SK-N-MC (cell line): ENCODE results near the gene ZYX.

ENCODE experiments used
- DNase-seq: peaks from one replicate; pipeline ENCODE4 v3.0.0-alpha.2; 2011; ENCODE audit warnings: low read depth, low spot score
- H3K27ac ChIP-seq: fragments of 200-600 bp; sonication (generic); 2 replicates; pipeline ENCODE4 v1.5.1; 2016; ENCODE audit warnings: mixed run types
- H3K36me3 ChIP-seq: fragments of 200-600 bp; sonication (generic); 2 replicates; pipeline ENCODE4 v1.6.1; 2017; ENCODE audit warnings: antibody characterized with exemption, low read length, mixed read lengths; ENCODE audit not compliant: insufficient read depth
- H3K4me3 ChIP-seq: fragments of 200-600 bp; sonication (generic); 2 replicates; pipeline ENCODE4 v1.5.1; 2016
- H3K9ac ChIP-seq: fragments of 200-600 bp; sonication (generic); 2 replicates; pipeline ENCODE4 v1.8.0; 2017; ENCODE audit warnings: mixed run types, mixed read lengths; ENCODE audit not compliant: insufficient read length
- H3K9me3 ChIP-seq: fragments of 200-600 bp; sonication (generic); 2 replicates; pipeline ENCODE4 v1.6.1; 2017; ENCODE audit warnings: low read depth, mild to moderate bottlenecking, antibody characterized with exemption, low read length, moderate library complexity, mixed read lengths
- EZH2 ChIP-seq: fragments of 200-600 bp; sonication (generic); IDR thresholded peaks from one replicate; pipeline ENCODE4 v1.6.1; 2017; ENCODE audit warnings: antibody characterized with exemption
- FOXP2 ChIP-seq: optimal IDR thresholded peaks from 2 replicates; pipeline ENCODE3; 2011; ENCODE audit warnings: mild to moderate bottlenecking, moderate library complexity; ENCODE audit not compliant: insufficient read depth; ENCODE audit errors: extremely low read length, control extremely low read depth
- POLR2AphosphoS5 ChIP-seq: IDR thresholded peaks from 2 replicates; pipeline ENCODE4 v1.6.1; 2012; ENCODE audit warnings: mild to moderate bottlenecking, low read depth, low read length, borderline replicate concordance

ZYX gene

DNA sequence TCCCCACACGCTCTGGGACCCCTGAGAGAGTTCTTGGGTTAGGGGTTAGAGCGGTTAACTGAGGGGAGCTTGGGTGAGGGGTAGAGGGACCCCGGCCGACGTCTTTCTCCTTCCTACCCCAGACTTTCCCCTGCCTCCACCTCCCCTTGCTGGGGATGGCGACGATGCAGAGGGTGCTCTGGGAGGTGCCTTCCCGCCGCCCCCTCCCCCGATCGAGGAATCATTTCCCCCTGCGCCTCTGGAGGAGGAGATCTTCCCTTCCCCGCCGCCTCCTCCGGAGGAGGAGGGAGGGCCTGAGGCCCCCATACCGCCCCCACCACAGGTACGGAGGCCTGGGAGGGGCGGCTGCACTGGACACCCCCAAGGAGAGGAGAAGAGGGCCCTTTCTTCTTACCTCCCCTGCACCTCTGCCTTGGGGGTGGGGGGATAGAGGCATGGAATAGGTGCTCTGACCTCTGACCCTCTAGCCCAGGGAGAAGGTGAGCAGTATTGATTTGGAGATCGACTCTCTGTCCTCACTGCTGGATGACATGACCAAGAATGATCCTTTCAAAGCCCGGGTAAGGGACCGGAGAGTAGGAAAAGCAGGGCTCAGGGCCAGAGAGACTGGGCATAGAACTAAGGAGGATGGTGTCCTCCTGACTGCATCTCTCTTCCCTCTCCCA is 1.1 kb downstream of the ZYX start:
- TF ChIP-seq EZH2 (no peak), FOXP2 (no peak), POLR2AphosphoS5 (no peak)
- Histone ChIP-seq H3K36me3 (no peaks in the 10 kb centered on the region; the same call in 1 of the 2 replicates), H3K9ac (peak overlapping the region; percentile 92), H3K4me3 (peak overlapping the region; percentile 95), H3K27ac (no peak overlapping the region), H3K9me3 (no peaks in the 10 kb centered on the region)
- no peak for DNase-seq

DNA sequence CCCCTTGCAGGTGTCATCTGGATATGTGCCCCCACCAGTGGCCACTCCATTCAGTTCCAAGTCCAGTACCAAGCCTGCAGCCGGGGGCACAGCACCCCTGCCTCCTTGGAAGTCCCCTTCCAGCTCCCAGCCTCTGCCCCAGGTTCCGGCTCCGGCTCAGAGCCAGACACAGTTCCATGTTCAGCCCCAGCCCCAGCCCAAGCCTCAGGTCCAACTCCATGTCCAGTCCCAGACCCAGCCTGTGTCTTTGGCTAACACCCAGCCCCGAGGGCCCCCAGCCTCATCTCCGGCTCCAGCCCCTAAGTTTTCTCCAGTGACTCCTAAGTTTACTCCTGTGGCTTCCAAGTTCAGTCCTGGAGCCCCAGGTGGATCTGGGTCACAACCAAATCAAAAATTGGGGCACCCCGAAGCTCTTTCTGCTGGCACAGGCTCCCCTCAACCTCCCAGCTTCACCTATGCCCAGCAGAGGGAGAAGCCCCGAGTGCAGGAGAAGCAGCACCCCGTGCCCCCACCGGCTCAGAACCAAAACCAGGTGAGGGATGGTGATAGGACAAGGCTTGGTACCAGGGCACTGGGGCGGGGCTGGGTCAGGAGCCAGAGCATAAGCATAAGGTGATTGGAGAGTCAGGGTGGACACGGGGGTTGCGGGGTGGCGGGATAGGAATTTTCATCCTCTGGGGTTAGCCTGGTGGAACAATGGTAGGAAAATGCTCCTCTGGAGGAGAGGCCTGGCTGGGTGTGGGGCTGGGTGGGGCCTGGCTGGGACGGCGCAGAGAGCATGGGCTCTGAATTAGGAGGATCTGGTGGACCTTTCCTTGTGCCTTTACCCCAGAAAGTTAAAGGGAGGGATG is 1.9 kb downstream of the ZYX start:
- H3K36me3 ChIP-seq = no peaks in the 10 kb centered on the region; the same call in 1 of the 2 replicates
- H3K9me3 ChIP-seq = no peaks in the 10 kb centered on the region
- no peak overlapping the region for H3K27ac ChIP-seq
- DNase-seq = no peak
- TF ChIP-seq POLR2AphosphoS5 (no peak), FOXP2 (no peak), EZH2 (no peak)
- H3K9ac ChIP-seq = no peak overlapping the region
- H3K4me3 ChIP-seq = no peak overlapping the region

DNA sequence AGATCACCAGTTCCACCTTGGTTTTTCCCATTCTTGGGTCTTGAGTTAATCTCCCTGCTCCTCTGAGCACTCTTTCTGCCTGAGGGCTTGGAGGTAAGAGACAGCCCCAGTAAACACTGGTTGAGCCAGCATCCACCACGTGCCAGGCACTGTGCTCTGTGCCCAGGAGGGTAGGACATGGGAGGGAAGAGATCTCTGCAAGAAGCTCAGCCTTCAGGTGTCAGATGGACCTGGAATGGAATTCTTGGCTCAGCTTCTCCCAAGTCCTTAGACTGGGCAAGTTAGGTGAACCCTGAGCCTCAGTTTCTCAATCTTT is 2.5 kb downstream of the ZYX start:
- no peak overlapping the region for H3K9ac ChIP-seq
- no peak overlapping the region for H3K4me3 ChIP-seq
- no peak overlapping the region for H3K27ac ChIP-seq
- TF ChIP-seq POLR2AphosphoS5 (no peak), FOXP2 (no peak), EZH2 (no peak)
- peaks cover under 1% of the 10 kb centered on the region; the same call in 1 of the 2 replicates for H3K36me3 ChIP-seq
- no peak for DNase-seq
- H3K9me3 ChIP-seq = no peaks in the 10 kb centered on the region

DNA sequence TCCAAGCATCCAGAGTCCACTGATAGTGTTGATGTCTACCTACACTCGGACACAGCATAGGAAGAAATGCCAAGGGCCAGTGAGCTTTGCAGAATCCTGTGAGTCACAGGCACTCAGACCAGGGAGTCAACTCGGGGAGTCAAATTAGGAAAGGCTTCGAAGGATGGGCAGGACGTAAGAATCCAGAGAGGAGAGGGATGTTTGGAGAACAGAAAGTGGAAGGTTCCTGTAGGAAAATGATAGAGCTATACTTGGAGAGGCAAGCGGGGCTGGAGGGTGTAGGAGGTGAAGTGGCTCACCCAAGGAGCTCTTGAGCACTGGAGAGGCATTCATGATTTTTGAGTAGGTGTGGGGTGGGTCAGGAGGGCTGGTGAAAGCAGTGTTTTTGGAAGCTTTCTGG is 3.0 kb downstream of the ZYX start:
- H3K9me3 ChIP-seq = no peaks in the 10 kb centered on the region
- H3K27ac ChIP-seq = no peak overlapping the region
- DNase-seq = no peak
- H3K9ac ChIP-seq = no peak overlapping the region
- TF ChIP-seq FOXP2 (no peak), POLR2AphosphoS5 (no peak), EZH2 (no peak)
- H3K4me3 ChIP-seq = no peak overlapping the region
- peaks cover 6% of the 10 kb centered on the region; the same call in 1 of the 2 replicates for H3K36me3 ChIP-seq

DNA sequence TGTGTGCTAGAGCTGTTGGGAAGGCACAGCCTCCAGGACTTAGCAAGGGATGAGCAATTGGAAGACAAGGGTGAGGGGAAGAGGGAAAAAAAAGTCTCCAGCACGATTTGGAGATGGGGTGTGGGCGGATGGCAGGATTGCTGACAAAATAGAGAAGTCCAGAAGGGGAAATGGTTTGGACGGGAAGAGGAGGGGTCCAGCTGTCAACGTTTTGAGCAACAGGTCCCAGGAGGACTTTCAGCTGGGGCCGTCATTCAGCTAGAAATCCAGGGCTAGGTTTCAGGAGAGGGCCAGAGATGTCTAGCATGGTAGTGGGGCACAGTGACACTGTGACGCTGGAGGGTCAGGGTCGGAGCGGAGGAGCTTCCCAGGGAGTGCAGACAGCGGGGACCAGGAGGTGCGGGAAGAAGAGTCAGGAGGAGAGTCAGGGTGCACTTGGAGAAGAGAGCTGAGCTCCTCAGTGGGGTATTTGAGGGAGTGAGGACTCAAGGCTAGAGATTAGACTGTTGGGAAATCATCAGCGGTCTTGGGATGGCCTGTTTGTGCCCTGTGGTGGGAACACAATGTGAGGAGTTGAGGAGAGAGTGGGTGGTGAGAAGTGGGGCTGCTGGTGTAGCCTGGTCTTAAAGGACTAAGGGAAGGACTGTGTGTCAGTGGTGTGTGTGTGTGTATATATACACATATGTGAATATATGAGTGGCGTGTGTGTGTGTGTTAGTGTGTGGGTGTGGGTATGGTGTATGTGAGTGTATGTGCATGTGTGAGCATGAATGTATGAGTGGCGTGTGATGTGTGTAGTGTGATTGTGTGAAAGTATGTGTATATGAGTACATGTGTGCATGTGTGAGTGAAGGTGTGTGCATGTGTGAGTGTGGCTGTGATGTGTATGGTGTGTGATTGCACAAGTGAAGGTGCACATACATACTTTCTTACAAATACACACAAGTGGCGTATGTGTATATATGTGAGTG is 3.8 kb downstream of the ZYX start:
- DNase-seq = no peak
- Histone ChIP-seq H3K36me3 (peaks cover 8% of the 10 kb centered on the region; the same call in 1 of the 2 replicates), H3K4me3 (no peak overlapping the region), H3K27ac (no peak overlapping the region), H3K9ac (no peak overlapping the region), H3K9me3 (no peaks in the 10 kb centered on the region)
- no peak for TF ChIP-seq EZH2
- TF ChIP-seq FOXP2 = no peak
- no peak for TF ChIP-seq POLR2AphosphoS5

DNA sequence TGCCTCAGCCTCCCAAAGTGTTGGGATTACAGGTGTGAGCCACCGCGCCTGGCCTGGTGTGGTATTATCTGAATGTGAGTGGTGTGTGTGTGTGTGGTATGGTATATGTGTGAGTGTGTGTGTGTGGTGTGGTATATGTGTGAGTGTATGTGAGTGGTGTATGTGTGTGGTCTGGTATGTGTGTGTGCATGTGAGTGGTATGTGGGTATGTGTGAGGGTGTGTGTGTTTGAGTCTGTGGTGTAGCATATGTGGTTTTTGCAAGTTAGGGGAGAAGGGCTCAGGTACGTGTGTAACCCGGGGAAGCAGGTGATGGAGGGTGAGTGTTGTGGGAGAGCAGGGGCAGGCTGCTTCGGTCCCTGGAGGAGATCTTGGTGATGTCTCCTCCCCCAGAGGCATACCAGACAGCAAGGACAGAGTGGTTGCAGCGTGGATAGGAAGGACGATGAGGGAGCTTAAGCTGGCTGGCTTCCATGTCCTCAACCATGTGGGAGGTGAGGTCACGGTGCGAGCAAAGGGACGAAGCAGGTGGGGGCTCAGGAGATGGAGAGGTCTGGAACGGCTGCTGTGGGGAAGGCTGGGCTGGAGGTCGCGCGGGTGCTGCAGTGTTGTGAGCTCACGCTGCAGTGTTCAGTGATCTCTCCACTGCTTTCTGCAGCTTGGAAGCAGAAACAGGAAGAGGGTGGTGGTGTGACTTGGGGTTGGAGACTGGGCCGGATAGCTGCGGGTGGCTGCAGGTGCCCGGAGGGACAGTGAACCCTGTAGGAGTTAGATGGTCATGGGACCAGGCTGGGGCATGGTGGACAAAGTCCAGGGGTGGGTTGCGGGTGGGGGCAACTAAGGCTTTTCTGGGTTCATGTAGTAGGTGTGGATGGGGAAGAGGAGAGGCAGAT is 5.0 kb downstream of the ZYX start:
- Histone ChIP-seq H3K4me3 (no peak overlapping the region), H3K36me3 (peaks cover 8% of the 10 kb centered on the region; the same call in 1 of the 2 replicates), H3K27ac (no peak overlapping the region), H3K9ac (no peak overlapping the region), H3K9me3 (no peaks in the 10 kb centered on the region)
- DNase-seq = no peak
- no peak for TF ChIP-seq FOXP2
- no peak for TF ChIP-seq EZH2
- TF ChIP-seq POLR2AphosphoS5 = no peak
